ENCODE data around the gene PPM1L. TPM values are rescaled to one million over a fixed set of nuclear protein-coding genes. Genes with fewer than 3 reads are reported as not detected.

Gene PPM1L
- polyA plus RNA-seq, 3 donors, result 5.5 to 9.9 (median 7.8) TPM

- H3K36me3 Mint-ChIP-seq, result peaks cover 4 to 5% of the 10 kb centered on the region in 2 donors
- H3K9me3 Mint-ChIP-seq, result peaks cover 3 to 20% (median 13%) of the 10 kb centered on the region in 7 donors
- no CpG with 5 or more reads among the region's 3 CpGs for WGBS (ENCODE audit: insufficient coverage)
- H3K27me3 ChIP-seq (ENCODE audit: control insufficient read depth in 2 of 2, insufficient read depth in 2 of 2, low read length in 2 of 2), result no peaks in the 10 kb centered on the region
- no peaks in the 10 kb centered on the region for H3K27me3 Mint-ChIP-seq (ENCODE audit: low read depth in 3 of 3)
- no peak for DNase-seq
- no peaks in the 10 kb centered on the region for H4K20me1 ChIP-seq (ENCODE audit: insufficient read depth, low read length)
- no peak overlapping the region for H3K4me3 ChIP-seq (replicated peaks in 1 of 3; ENCODE audit: low read depth in 2 of 3, low read length in 3 of 3)
- H3K4me1 ChIP-seq (ENCODE audit: control insufficient read depth in 1 of 2, insufficient read depth in 2 of 2, low read length in 2 of 2), result peaks cover 4 to 10% of the 10 kb centered on the region in 2 donors
- no peak overlapping the region for H3K9ac ChIP-seq (ENCODE audit: insufficient read depth, low read length, poor library complexity, severe bottlenecking)
- H3K4me1 Mint-ChIP-seq, result peaks cover 11% of the 10 kb centered on the region
- H3K79me2 ChIP-seq (ENCODE audit: insufficient read depth, low read length), result no peaks in the 10 kb centered on the region
- no peak overlapping the region for H3K27ac Mint-ChIP-seq
- H3K4me3 Mint-ChIP-seq, result no peak overlapping the region
- intact Hi-C loops (cut with micrococcal nuclease), result no loop called here
- peaks cover 0 to 3% of the 10 kb centered on the region in 2 donors for H3K9me3 ChIP-seq (replicated peaks in 1 of 2; ENCODE audit: control insufficient read depth in 1 of 2, insufficient read depth in 1 of 2, low read length in 2 of 2)
- no peak for TF ChIP-seq CTCF (IDR thresholded peaks at IDR 0.05)
- no peak overlapping the region for H3K27ac ChIP-seq (ENCODE audit: low read depth in 1 of 2, low read length in 2 of 2)
- H3K4me2 ChIP-seq (replicated peaks; ENCODE audit: extremely low read depth, low read length, poor library complexity, severe bottlenecking), result no peak overlapping the region
- no peak overlapping the region for H2AFZ ChIP-seq (ENCODE audit: insufficient read depth, low read depth, low read length, poor library complexity, severe bottlenecking)
- no peaks in the 10 kb centered on the region for H3K36me3 ChIP-seq (replicated peaks in 1 of 2; ENCODE audit: control insufficient read depth in 1 of 2, insufficient read depth in 2 of 2, low read length in 2 of 2)
Measured at GRCh38 chr3:160883373-160883772, 127.3 kb downstream of the PPM1L start.

- H3K4me3 Mint-ChIP-seq, result no peak overlapping the region
- no peak overlapping the region for H2AFZ ChIP-seq (ENCODE audit: insufficient read depth, low read depth, low read length, poor library complexity, severe bottlenecking)
- H3K27me3 ChIP-seq (ENCODE audit: control insufficient read depth in 2 of 2, insufficient read depth in 2 of 2, low read length in 2 of 2), result no peaks in the 10 kb centered on the region
Measured at GRCh38 chr3:160885791-160886286, 129.8 kb downstream of the PPM1L start.

More at GRCh38 chr3:160885791-160886286, 129.8 kb downstream of the PPM1L start:
- Mint-ChIP-seq H3K27ac (no peak overlapping the region), H3K36me3 (peaks cover 4% of the 10 kb centered on the region in 2 donors), H3K27me3 (ENCODE audit: low read depth in 3 of 3) (no peaks in the 10 kb centered on the region), H3K4me1 (no peaks in the 10 kb centered on the region), H3K9me3 (peaks cover 5 to 22% (median 19%) of the 10 kb centered on the region in 7 donors)
- intact Hi-C loops (cut with micrococcal nuclease), result no loop called here
- no peak overlapping the region for H3K4me2 ChIP-seq (replicated peaks; ENCODE audit: extremely low read depth, low read length, poor library complexity, severe bottlenecking)
- H3K27ac ChIP-seq (ENCODE audit: low read depth in 1 of 2, low read length in 2 of 2), result no peak overlapping the region
- no peak overlapping the region for H3K9ac ChIP-seq (ENCODE audit: insufficient read depth, low read length, poor library complexity, severe bottlenecking)
- H3K9me3 ChIP-seq (replicated peaks in 1 of 2; ENCODE audit: control insufficient read depth in 1 of 2, insufficient read depth in 1 of 2, low read length in 2 of 2), result peaks cover 0 to 3% of the 10 kb centered on the region in 2 donors
- H3K4me3 ChIP-seq (replicated peaks in 1 of 3; ENCODE audit: low read depth in 2 of 3, low read length in 3 of 3), result no peak overlapping the region
- no peaks in the 10 kb centered on the region for H3K79me2 ChIP-seq (ENCODE audit: insufficient read depth, low read length)
- no peak for DNase-seq
- H4K20me1 ChIP-seq (ENCODE audit: insufficient read depth, low read length), result no peaks in the 10 kb centered on the region
- TF ChIP-seq CTCF (IDR thresholded peaks at IDR 0.05), result no peak
- no peaks in the 10 kb centered on the region for H3K4me1 ChIP-seq (ENCODE audit: control insufficient read depth in 1 of 2, insufficient read depth in 2 of 2, low read length in 2 of 2)
- 100% methylated on average over 1 of the region's 5 CpGs for WGBS (ENCODE audit: insufficient coverage)
- H3K36me3 ChIP-seq (replicated peaks in 1 of 2; ENCODE audit: control insufficient read depth in 1 of 2, insufficient read depth in 2 of 2, low read length in 2 of 2), result no peaks in the 10 kb centered on the region
